AG09309 (cell line): ENCODE results near the gene CDK15.

Source experiments
- DNase-seq: peaks from one replicate; pipeline ENCODE4 v3.0.0-alpha.2; 2010; ENCODE audit warnings: low read depth
- H3K4me3 ChIP-seq: 2 replicates; pipeline ENCODE4 v1.5.1; 2011; ENCODE audit warnings: mild to moderate bottlenecking, low read depth, low read length, moderate library complexity; ENCODE audit not compliant: control insufficient read depth
- TF ChIP-seq, protein P1 (sequence below): IDR thresholded peaks from 2 replicates; pipeline ENCODE4 v1.5.1; 2011; ENCODE audit warnings: mild to moderate bottlenecking, low read depth, low read length, inconsistent platforms; ENCODE audit not compliant: insufficient read depth, control insufficient read depth; ENCODE audit errors: missing control alignments

CDK15 gene

GRCh38 chr2:201847481-201847880 lies 41.1 kb downstream of the CDK15 start:
- no peak overlapping the region for H3K4me3 ChIP-seq
- TF ChIP-seq, protein P1, sequence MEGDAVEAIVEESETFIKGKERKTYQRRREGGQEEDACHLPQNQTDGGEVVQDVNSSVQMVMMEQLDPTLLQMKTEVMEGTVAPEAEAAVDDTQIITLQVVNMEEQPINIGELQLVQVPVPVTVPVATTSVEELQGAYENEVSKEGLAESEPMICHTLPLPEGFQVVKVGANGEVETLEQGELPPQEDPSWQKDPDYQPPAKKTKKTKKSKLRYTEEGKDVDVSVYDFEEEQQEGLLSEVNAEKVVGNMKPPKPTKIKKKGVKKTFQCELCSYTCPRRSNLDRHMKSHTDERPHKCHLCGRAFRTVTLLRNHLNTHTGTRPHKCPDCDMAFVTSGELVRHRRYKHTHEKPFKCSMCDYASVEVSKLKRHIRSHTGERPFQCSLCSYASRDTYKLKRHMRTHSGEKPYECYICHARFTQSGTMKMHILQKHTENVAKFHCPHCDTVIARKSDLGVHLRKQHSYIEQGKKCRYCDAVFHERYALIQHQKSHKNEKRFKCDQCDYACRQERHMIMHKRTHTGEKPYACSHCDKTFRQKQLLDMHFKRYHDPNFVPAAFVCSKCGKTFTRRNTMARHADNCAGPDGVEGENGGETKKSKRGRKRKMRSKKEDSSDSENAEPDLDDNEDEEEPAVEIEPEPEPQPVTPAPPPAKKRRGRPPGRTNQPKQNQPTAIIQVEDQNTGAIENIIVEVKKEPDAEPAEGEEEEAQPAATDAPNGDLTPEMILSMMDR, result no peak
- DNase-seq, result no peak

DNA sequence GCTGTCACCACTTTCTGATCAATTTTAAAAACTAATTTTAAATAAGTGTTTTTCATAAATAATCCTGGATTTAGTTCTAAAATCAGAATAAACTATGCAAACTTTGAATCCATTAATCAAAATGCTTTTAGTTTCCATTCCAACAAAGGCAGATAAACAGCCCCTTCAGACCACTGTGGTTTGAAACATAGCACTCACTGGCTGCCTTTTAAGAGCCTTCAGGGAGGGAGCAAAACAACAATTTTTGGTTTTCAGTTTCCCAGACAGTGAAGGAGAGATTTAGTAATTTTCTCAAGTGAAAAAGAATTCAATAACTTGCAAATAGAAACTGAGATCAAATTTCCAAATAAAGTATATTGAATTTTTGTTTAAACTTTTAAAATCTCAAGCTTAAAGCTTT lies 46.1 kb downstream of the CDK15 start:
- no peak overlapping the region for H3K4me3 ChIP-seq
- no peak for DNase-seq
- TF ChIP-seq, protein P1, result no peak

DNA sequence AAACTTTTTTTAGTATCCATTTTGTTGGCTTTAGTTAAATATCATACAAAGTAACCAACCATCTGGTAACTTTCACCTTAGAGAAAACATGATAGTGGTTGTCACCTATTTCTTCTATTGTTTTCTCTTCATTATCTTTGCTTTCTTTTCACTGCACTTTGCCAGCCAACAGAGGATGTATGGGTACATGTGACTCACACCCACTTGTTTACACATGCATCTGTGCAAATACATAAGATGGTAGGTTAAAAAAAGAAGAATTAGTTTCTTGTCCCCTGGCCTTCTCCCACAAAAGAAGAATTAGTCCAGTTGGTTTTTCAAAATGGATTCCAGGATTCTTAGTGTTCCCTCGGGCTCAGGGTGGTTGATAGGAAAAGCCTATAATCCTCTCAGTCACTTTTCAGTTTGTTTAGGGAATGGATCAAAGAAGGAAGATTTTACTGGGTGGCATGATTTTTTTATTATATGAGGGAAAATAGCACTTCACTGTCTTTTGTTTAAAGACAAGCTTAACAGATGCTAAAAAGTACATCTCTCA lies 46.6 kb downstream of the CDK15 start:
- TF ChIP-seq, protein P1, result no peak
- DNase-seq, result no peak
- no peak overlapping the region for H3K4me3 ChIP-seq

DNA sequence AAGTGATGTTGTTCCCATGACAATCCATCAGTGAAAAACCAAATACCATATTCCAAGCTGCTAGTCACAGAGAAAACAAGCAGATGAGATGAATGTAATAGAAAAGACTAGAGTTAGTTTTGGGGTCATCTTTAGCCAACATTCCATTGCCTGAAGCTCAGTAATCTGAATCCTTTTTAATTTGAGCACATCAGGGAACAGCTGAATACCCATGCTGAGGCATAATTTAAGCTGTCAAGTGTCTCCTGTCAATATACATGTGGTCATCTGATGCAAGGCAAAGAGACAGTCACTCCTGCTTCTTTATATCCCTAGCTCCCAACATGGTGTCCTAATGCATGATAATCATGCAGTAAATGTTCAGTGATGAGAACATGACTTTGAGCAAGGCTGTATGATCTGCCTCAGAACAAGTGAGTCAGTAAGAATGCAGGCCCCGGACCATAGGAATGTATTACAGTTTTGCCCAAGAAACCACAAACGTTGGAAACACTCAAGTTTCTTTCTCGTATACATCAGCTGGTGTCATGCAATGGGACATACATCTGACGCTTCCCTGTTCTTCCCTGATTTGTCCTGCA lies 48.0 kb downstream of the CDK15 start:
- TF ChIP-seq, protein P1, result no peak
- DNase-seq, result peak; percentile 93
- no peak overlapping the region; the same call in 1 of the 2 replicates for H3K4me3 ChIP-seq

- no peak overlapping the region; the same call in 1 of the 2 replicates for H3K4me3 ChIP-seq
- TF ChIP-seq, protein P1, result no peak
- no peak for DNase-seq
Observed at GRCh38 chr2:201854841-201855240, 48.5 kb downstream of the CDK15 start.

- DNase-seq, result no peak
- H3K4me3 ChIP-seq, result no peak overlapping the region
- TF ChIP-seq, protein P1, result no peak
Observed at GRCh38 chr2:201855356-201855755, 49.0 kb downstream of the CDK15 start.
